Measurements from ENCODE around the gene CCNA2.

Gene CCNA2

DNA sequence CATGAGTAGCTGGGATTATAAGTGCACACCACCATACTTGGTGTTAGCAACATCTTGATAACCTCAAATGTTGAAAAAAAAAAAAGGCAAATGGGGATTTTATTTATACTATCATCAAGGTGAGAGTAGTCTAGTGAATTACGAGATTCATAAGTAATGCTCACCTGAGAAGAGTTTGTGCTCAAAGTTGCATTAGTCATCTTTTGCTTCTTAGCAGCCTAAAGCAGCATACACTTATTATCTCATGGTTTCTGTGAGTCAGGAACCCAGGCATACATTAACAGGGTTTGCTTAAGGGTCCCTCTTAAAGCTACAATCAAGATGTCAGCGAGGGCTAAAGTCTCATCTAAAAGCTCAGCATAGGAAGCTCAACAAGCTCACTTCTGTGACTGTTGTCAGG is 30.7 kb downstream of the CCNA2 start:
- Mint-ChIP-seq H3K27ac (no peak overlapping the region), H3K4me1 (ENCODE audit: low read depth) (peaks cover 3% of the 10 kb centered on the region), H3K36me3 (no peaks in the 10 kb centered on the region), H3K4me3 (no peak overlapping the region), H3K9me3 (ENCODE audit: low read depth) (no peaks in the 10 kb centered on the region), H3K27me3 (peaks cover 15% of the 10 kb centered on the region)

DNA sequence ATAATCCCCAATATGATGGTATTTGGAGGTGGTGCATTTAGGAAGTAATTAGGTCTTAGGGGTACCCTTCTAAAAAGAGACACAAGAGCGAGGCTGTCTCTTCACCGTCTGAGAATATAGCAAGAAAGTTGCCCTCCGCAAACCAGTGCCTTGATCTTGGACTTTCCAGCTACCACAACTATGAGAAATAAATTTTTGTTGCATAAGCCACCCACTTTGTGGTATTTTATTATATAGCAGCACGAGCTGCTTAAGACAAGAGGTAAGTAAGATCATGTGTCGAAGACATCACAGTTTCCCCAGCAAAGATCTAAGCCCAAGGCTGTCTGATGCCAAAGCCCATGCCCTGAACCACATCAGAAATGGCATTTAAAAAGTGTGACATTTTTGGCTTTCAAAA is 32.2 kb downstream of the CCNA2 start:
- H3K4me1 Mint-ChIP-seq (ENCODE audit: low read depth), result peaks cover 3% of the 10 kb centered on the region
- peaks cover 17% of the 10 kb centered on the region for H3K27me3 Mint-ChIP-seq
- no peak overlapping the region for H3K27ac Mint-ChIP-seq
- no peaks in the 10 kb centered on the region for H3K9me3 Mint-ChIP-seq (ENCODE audit: low read depth)
- no peaks in the 10 kb centered on the region for H3K36me3 Mint-ChIP-seq
- no peak overlapping the region for H3K4me3 Mint-ChIP-seq

DNA sequence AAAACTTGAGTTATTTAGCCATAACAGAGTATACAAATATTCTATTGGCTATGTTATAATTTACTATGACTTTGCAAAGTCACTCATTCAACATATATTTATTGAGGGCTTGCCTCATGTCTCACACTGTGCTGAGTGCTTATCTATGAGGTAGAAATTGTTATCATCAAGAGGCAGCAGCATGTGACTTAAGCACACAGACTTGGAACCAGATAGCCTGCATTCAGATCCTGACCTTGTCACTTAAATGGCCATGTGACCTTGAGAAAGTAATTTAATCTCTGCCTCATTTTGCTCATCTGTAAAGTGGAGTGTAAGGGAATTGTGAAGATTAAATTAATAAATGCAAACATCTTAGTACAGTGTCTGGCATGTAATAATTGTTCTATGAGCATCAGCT is 32.7 kb downstream of the CCNA2 start:
- Mint-ChIP-seq H3K27ac (no peak overlapping the region), H3K9me3 (ENCODE audit: low read depth) (no peaks in the 10 kb centered on the region), H3K4me3 (no peak overlapping the region), H3K27me3 (peaks cover 18% of the 10 kb centered on the region), H3K4me1 (ENCODE audit: low read depth) (peaks cover 3% of the 10 kb centered on the region), H3K36me3 (no peaks in the 10 kb centered on the region)

DNA sequence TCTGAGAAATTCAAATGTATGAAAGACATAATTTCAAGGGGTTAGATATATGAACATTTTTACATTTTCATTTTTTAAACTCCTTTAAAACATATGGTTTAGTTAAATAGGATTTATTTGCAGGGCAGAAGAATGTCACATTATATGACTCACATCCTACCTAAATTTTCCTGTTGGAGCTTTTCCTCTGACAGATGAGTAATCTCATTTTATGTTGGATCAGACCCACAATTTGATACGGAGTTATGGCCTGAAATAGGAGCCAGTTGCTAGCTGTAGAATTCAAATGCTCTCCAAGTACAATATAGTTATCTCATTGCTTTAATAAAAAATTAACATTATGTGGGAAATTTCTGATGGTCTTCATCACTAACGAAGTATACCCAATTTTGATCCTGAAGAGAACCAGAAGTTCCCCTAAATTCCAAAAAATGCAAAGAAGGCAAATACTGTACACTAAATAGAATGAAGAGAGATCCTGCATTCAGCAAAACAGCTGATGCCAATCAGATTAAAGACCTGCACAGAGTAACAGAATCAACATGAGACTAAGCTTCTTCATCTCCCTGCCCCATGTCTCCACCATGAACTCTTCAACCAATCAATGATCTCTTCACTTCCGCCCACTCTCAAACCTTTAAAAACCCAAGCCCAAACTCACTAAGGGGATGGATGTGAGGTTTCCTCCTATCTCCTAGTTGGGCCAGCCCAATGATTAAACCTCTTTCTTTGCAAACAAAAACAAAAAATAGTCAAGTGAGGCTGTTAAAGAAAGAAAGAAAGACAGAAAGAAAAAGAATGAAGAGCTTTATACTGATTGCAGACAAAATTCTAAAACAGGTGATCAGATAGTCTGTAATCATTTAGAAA is 33.5 kb downstream of the CCNA2 start:
- Mint-ChIP-seq H3K4me1 (ENCODE audit: low read depth) (no peaks in the 10 kb centered on the region), H3K36me3 (no peaks in the 10 kb centered on the region), H3K27me3 (peaks cover 18% of the 10 kb centered on the region), H3K4me3 (no peak overlapping the region), H3K27ac (no peak overlapping the region), H3K9me3 (ENCODE audit: low read depth) (no peaks in the 10 kb centered on the region)

DNA sequence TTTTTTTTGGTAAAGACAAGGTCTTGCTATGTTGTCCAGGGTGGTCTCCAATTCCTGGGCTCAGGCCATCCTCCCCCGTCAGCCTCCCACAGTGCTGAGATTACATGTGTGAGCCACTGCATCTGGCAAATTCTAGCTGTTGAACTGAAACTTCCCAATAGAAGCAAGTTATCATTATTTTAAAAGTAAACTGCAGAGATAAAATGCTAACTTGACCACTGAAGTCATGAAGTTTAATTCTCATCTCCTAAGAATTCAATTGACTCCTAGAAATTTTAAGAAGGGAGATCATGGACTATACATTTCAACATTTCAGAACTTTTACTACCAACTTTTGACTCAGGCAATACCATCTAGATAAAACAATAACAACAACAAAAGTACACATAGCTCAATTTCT is 34.2 kb downstream of the CCNA2 start:
- no peak overlapping the region for H3K4me3 Mint-ChIP-seq
- H3K27me3 Mint-ChIP-seq, result peaks cover 16% of the 10 kb centered on the region
- H3K9me3 Mint-ChIP-seq (ENCODE audit: low read depth), result no peaks in the 10 kb centered on the region
- H3K27ac Mint-ChIP-seq, result no peak overlapping the region
- H3K4me1 Mint-ChIP-seq (ENCODE audit: low read depth), result no peaks in the 10 kb centered on the region
- no peaks in the 10 kb centered on the region for H3K36me3 Mint-ChIP-seq

DNA sequence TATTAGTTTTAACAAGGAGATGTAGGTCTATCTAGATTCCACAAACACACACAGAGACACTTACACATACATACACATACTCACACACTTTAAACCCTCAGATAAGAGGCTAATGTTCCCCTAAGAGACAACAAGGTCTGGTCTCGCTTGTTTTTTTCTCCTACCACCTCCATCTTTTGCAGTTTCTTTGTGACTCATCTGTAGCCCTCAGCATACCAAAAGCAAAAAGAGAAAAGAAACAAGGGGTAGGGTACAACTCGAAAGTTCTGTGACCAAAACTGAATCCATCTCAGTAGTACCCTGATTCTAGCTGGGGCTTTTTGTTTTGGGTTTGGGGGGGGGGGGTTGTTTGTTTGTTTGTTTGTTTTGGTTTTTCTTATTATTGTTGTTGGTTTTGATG is 34.8 kb downstream of the CCNA2 start:
- peaks cover 15% of the 10 kb centered on the region for H3K27me3 Mint-ChIP-seq
- H3K36me3 Mint-ChIP-seq, result no peaks in the 10 kb centered on the region
- no peaks in the 10 kb centered on the region for H3K4me1 Mint-ChIP-seq (ENCODE audit: low read depth)
- no peak overlapping the region for H3K27ac Mint-ChIP-seq
- H3K9me3 Mint-ChIP-seq (ENCODE audit: low read depth), result no peaks in the 10 kb centered on the region
- no peak overlapping the region for H3K4me3 Mint-ChIP-seq

DNA sequence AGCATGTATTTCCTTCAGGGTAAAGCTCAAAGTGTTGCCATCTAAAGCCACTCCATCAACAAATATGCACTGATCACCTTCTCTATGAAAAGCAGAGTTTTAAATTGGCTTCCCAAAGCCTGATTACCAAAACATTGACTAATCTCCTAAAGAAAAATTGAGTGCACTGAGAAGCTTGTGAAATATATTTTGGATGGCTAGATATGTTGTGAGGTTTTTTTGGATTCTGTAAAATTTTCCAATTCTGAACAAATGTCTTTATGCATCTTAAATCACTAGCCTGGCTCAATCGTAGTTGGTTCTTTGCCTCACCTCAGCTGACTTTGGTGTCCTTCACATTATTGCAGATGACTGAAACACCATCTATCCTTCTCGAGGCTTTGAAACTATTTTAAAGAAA is 37.5 kb downstream of the CCNA2 start:
- H3K4me1 Mint-ChIP-seq (ENCODE audit: low read depth), result no peaks in the 10 kb centered on the region
- no peaks in the 10 kb centered on the region for H3K36me3 Mint-ChIP-seq
- no peaks in the 10 kb centered on the region for H3K9me3 Mint-ChIP-seq (ENCODE audit: low read depth)
- H3K4me3 Mint-ChIP-seq, result no peak overlapping the region
- H3K27me3 Mint-ChIP-seq, result peaks cover 21% of the 10 kb centered on the region
- no peak overlapping the region for H3K27ac Mint-ChIP-seq

DNA sequence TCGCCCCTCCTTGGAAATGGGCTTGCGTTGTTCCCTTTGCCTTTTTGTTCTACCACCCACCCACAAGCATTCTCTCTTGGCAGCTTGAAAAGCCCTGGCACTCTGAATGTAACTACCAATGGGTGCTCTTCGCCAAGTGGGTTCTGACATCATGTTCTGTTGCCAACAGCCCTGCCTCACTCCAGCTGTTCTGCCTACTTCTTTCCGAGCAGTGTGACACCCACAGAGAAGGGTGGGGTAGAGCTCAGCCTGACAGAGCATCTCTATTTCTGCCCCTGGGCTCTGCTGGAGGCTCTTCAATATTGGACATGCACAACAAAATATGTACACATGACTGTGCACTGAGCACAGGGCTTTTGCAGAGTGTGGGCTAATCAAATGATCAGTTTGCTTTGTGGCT is 38.2 kb downstream of the CCNA2 start:
- Mint-ChIP-seq H3K4me1 (ENCODE audit: low read depth) (no peaks in the 10 kb centered on the region), H3K36me3 (no peaks in the 10 kb centered on the region), H3K4me3 (no peak overlapping the region), H3K27ac (no peak overlapping the region), H3K27me3 (peaks cover 25% of the 10 kb centered on the region), H3K9me3 (ENCODE audit: low read depth) (no peaks in the 10 kb centered on the region)

DNA sequence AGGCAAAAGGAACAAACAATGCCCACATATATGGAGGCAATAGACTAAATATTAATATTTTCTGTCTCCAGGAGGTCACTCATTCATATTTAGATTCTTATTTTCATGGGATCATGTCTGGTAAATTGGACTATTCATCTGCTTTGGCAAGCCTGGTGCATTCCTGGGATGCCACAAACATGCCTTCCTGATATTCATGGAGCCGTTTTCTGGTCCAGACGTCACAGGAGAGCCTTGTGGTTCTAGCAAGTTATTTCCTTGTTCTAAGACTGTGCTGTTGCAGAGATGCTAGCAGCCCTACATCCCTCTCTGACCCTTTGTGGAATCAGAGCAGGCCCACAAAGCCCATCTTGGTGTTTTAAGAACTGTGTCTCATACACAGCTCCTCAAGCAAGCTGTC is 38.7 kb downstream of the CCNA2 start:
- no peaks in the 10 kb centered on the region for H3K36me3 Mint-ChIP-seq
- H3K9me3 Mint-ChIP-seq (ENCODE audit: low read depth), result no peaks in the 10 kb centered on the region
- no peak overlapping the region for H3K4me3 Mint-ChIP-seq
- H3K27me3 Mint-ChIP-seq, result peaks cover 28% of the 10 kb centered on the region
- H3K27ac Mint-ChIP-seq, result no peak overlapping the region
- H3K4me1 Mint-ChIP-seq (ENCODE audit: low read depth), result no peaks in the 10 kb centered on the region

DNA sequence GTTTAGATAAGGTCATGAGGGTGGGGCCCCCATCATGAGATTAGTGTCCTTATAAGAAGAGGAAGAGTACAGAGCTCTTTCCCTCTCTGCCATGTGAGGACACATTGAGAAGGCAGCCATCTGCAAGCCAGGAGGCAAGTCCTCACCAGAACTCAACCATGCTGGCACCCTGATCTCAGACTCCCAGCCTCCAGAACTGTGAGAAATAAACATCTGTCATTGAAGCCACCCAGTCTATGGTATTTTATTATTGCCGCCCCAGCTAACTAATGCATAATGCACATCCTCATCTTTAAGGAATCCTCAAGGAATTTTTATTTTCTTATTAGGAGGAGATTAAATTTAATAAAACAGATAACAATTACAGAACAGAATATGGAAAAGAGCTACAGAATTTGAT is 39.3 kb downstream of the CCNA2 start:
- H3K36me3 Mint-ChIP-seq, result no peaks in the 10 kb centered on the region
- H3K4me1 Mint-ChIP-seq (ENCODE audit: low read depth), result no peaks in the 10 kb centered on the region
- H3K27ac Mint-ChIP-seq, result no peak overlapping the region
- H3K27me3 Mint-ChIP-seq, result peaks cover 28% of the 10 kb centered on the region
- H3K9me3 Mint-ChIP-seq (ENCODE audit: low read depth), result no peaks in the 10 kb centered on the region
- H3K4me3 Mint-ChIP-seq, result no peak overlapping the region

DNA sequence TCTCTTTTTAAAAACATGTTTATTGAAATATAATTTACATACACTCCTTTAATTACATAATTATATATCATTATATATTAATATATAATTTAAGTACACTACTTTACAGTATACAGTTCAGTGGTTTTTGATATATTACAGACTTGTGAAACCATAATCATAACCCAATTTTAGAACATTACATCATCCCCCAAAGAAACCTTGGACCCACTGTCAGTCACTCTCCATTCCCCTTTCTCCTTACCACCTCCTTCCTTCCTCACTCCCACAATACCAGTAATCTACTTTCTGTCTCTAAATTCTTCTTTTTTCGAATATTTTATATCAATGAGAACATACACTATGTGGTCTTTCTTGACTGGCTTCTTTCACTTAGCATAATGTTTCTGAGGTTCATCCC is 40.5 kb downstream of the CCNA2 start:
- H3K36me3 Mint-ChIP-seq, result no peaks in the 10 kb centered on the region
- peaks cover 22% of the 10 kb centered on the region for H3K27me3 Mint-ChIP-seq
- no peak overlapping the region for H3K27ac Mint-ChIP-seq
- no peaks in the 10 kb centered on the region for H3K4me1 Mint-ChIP-seq (ENCODE audit: low read depth)
- no peaks in the 10 kb centered on the region for H3K9me3 Mint-ChIP-seq (ENCODE audit: low read depth)
- H3K4me3 Mint-ChIP-seq, result no peak overlapping the region

DNA sequence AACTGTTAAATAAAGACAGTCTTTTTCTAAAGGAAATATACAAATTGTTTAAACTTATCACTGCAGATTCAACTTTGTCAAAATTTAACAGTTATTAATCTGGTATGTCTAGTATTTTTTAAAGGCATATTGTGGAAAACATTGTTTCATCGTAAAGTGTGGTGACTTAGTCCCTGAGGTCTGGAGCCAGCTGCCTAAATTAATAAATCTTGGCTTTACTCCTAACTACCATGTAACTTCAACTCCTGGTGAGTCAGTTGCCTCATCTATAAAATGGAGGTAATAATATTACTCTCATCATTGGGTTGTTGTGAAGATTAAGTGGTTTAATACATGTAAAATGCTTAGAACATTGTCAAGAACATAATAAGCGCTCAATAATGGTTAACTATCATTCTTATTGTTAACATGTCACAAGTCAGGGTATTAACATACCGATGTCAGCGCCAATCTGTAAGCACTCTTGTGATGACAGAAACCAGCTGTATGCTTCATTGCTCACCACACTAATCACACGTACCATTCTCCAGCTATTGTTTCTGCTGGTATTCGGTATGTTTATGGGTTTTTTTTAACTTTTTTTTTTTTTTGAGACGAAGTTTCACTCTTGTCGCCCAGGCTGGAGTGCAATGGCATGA is 44.6 kb downstream of the CCNA2 start:
- Mint-ChIP-seq H3K36me3 (no peaks in the 10 kb centered on the region), H3K27ac (no peak overlapping the region), H3K9me3 (ENCODE audit: low read depth) (no peaks in the 10 kb centered on the region), H3K27me3 (peaks cover 13% of the 10 kb centered on the region), H3K4me3 (no peak overlapping the region), H3K4me1 (ENCODE audit: low read depth) (no peaks in the 10 kb centered on the region)

DNA sequence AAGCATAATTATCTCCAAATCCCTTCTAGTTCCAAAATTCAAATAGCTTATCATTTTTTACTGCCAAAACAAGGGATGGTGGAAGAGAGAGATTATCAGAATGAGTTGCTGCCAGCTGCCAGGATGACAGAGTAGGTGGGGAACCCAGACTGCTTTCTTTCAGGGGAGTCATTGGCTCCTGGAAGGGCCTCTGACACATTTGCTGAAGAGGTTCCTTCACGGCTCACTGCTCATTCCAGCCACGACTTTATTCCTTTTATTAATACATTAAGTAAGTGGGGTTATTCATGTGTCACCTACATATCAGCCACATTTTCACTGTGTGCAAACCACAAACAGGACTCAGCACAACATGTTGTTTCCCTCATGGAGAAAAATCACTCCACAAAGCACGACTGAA is 46.1 kb downstream of the CCNA2 start:
- Mint-ChIP-seq H3K4me3 (no peak overlapping the region), H3K27ac (no peak overlapping the region), H3K27me3 (peaks cover 11% of the 10 kb centered on the region), H3K9me3 (ENCODE audit: low read depth) (no peaks in the 10 kb centered on the region), H3K36me3 (no peaks in the 10 kb centered on the region), H3K4me1 (ENCODE audit: low read depth) (no peaks in the 10 kb centered on the region)

DNA sequence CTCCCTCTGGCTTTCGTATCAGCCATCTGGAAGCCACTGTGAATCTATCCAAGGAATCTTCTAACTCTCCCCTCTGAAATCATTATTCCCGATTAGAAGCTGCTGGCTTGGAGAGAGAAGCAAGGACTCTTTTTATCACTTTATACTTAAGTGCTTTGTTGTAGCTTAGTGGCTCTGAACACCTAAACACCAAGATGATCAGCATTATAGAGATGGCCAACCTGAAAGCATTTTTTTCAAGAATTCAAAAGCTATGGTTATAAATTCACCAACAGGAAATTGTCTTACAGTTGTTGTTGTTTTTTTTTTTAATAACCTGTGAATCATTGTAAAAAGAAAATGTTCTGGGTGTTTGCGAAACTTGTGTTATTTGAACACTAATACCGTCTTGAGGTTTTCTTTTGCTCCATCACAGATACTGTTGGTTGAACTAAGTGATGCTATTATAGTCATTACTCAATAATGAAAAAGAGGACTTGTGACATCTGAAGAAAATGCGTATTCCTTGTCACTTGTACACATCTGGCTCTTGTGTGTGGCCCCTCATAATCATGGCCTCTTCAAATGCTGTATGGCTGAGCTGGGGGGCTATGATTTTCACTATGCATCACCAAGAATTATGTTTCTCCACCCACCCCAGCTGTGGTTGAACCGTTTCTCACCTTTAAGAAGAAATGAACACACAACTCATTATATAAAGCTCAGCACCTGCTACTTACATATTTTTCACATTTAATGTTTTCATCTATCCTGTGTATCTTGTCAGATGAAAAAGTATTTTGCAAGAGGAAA is 46.9 kb downstream of the CCNA2 start:
- no peak overlapping the region for H3K4me3 Mint-ChIP-seq

DNA sequence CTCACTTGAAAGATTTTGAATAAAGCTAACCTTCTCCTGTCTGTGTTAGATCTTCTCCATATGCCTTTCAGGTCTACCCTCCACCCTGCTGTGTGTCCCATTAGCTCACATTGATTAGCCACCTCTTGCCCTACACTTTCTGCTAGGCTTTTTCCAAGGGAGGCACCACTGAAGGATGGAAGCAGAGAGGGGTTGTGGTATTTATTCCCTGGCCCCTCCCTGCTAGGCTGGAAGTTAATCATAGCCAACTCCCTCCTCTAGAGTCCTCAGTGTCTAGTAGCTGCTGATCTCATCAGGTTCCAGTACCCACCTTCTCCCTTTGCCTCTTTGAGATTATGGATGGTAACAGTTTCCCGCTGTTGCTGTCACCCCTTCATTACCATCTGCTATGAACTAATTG is 49.8 kb downstream of the CCNA2 start:
- no peaks in the 10 kb centered on the region for H3K4me1 Mint-ChIP-seq (ENCODE audit: low read depth)
- no peaks in the 10 kb centered on the region for H3K9me3 Mint-ChIP-seq (ENCODE audit: low read depth)
- H3K27ac Mint-ChIP-seq, result no peak overlapping the region
- H3K36me3 Mint-ChIP-seq, result no peaks in the 10 kb centered on the region
- no peak overlapping the region for H3K4me3 Mint-ChIP-seq
- no peaks in the 10 kb centered on the region for H3K27me3 Mint-ChIP-seq

More for the DNA sequence above, 46.9 kb downstream of the CCNA2 start:
- H3K27me3 Mint-ChIP-seq, result peaks cover 11% of the 10 kb centered on the region
- H3K9me3 Mint-ChIP-seq (ENCODE audit: low read depth), result no peaks in the 10 kb centered on the region
- no peak overlapping the region for H3K27ac Mint-ChIP-seq
- no peaks in the 10 kb centered on the region for H3K36me3 Mint-ChIP-seq
- H3K4me1 Mint-ChIP-seq (ENCODE audit: low read depth), result no peaks in the 10 kb centered on the region

Data from activated naive CD8-positive, alpha-beta T cell (primary cell).